Measurements from ENCODE around the gene KCND1. TPM values are rescaled to one million over a fixed set of nuclear protein-coding genes. Genes with fewer than 3 reads are reported as not detected.

KCND1 gene
- total and polyA plus RNA-seq, 2 of the 4 experiments (the other 2 are of a cell fraction), result 0.36 to 1.8 TPM

- Histone ChIP-seq H3K4me2 (ENCODE audit: low read depth, low read length) (no peak overlapping the region), H3K9ac (ENCODE audit: low read depth, low read length) (no peak overlapping the region), H3K4ac (ENCODE audit: low read depth, low read length) (no peak overlapping the region), H3K14ac (replicated peaks; ENCODE audit: low read depth, low read length) (no peak overlapping the region), H3K9me1 (ENCODE audit: insufficient read depth, low read length) (peaks cover 4% of the 10 kb centered on the region; the same call in 1 of the 2 replicates), H3K9me3 (ENCODE audit: control insufficient read depth, insufficient read depth, low read length) (no peaks in the 10 kb centered on the region), H3K79me1 (ENCODE audit: low read depth in 1 of 2, low read length in 2 of 2) (peaks cover 4 to 42% of the 10 kb centered on the region in 2 experiments; a peak in 3 of 4 replicates), H2BK5ac (ENCODE audit: low read depth, low read length, poor library complexity, severe bottlenecking) (no peak overlapping the region), H4K91ac (ENCODE audit: insufficient read depth, low read depth, low read length) (no peak overlapping the region), H2BK120ac (ENCODE audit: low read depth, low read length) (no peak overlapping the region), H3K56ac (ENCODE audit: extremely low read depth, insufficient read depth, low read length) (no peak overlapping the region), H2AK5ac (ENCODE audit: low read depth, low read length) (no peak overlapping the region), H2BK20ac (ENCODE audit: low read depth, low read length) (no peak overlapping the region), H3K27me3 (ENCODE audit: control insufficient read depth, insufficient read depth, low read length) (no peaks in the 10 kb centered on the region), H4K20me1 (ENCODE audit: insufficient read depth, low read length) (peaks cover 55% of the 10 kb centered on the region), H2BK15ac (ENCODE audit: low read depth, low read length) (no peak overlapping the region), H3K23ac (ENCODE audit: low read depth, low read length) (no peak overlapping the region), H2AK9ac (replicated peaks; ENCODE audit: low read depth, low read length, poor library complexity) (no peak overlapping the region), H2AFZ (replicated peaks; ENCODE audit: low read length, poor library complexity) (no peak overlapping the region), H3K18ac (ENCODE audit: low read depth, low read length) (no peak overlapping the region), H3K4me3 (ENCODE audit: insufficient read depth, low read depth, low read length) (no peak overlapping the region), H4K8ac (ENCODE audit: low read depth in 2 of 2, low read length in 2 of 2) (no peak overlapping the region), H3K27ac (ENCODE audit: insufficient read depth, low read length) (no peak overlapping the region), H3K36me3 (ENCODE audit: control insufficient read depth, insufficient read depth, low read length) (peaks cover 28% of the 10 kb centered on the region), H4K5ac (ENCODE audit: low read depth, low read length) (no peak overlapping the region), H3K4me1 (ENCODE audit: control insufficient read depth, insufficient read depth, low read length) (no peaks in the 10 kb centered on the region)
- intact Hi-C loops (cut with micrococcal nuclease) (loop anchor here (10.0 kb wide), 1 partner anchor 298 kb away; no protein-coding TSS in a partner anchor), in situ Hi-C loops (cut with MboI; ENCODE audit: low sequenced_read_pairs) (no loop called here), dilution Hi-C loops (cut with HindIII; ENCODE audit: low sequenced_read_pairs, unreplicated experiment) (no loop called here)
- DNase-seq, result no peak
- no peak for TF ChIP-seq BHLHE40 (IDR thresholded peaks at IDR 0.05; ENCODE audit: low read depth, low read length)
- no peak for TF ChIP-seq MAZ (IDR thresholded peaks at IDR 0.05; ENCODE audit: borderline replicate concordance, low read depth, low read length)
- TF ChIP-seq USF2 (IDR thresholded peaks at IDR 0.05; ENCODE audit: low read depth, low read length), result no peak
- TF ChIP-seq RCOR1 (IDR thresholded peaks at IDR 0.05; ENCODE audit: insufficient replicate concordance, low read length), result no peak
- TF ChIP-seq CHD1 (IDR thresholded peaks at IDR 0.05; ENCODE audit: low read depth, low read length), result no peak
- no peak for TF ChIP-seq MAFK (IDR thresholded peaks at IDR 0.05; ENCODE audit: low read depth, low read length)
- TF ChIP-seq FOS (IDR thresholded peaks at IDR 0.05; ENCODE audit: low read depth, low read length), result no peak
- no peak for TF ChIP-seq CEBPB (IDR thresholded peaks at IDR 0.05; ENCODE audit: low read depth, low read length)
- TF ChIP-seq POLR2A (IDR thresholded peaks at IDR 0.05; ENCODE audit: low read depth, low read length), result no peak
- no peak for TF ChIP-seq ELK1 (IDR thresholded peaks at IDR 0.05; ENCODE audit: borderline replicate concordance, low read depth, low read length)
- no peak for TF ChIP-seq RFX5 (IDR thresholded peaks at IDR 0.05; ENCODE audit: low read depth, low read length)
- no peak for TF ChIP-seq MXI1 (IDR thresholded peaks at IDR 0.05; ENCODE audit: borderline replicate concordance, low read depth, low read length)
- no peak for TF ChIP-seq SMC3 (IDR thresholded peaks at IDR 0.05; ENCODE audit: low read depth, low read length)
- TF ChIP-seq CTCF (conservative IDR thresholded peaks at IDR 0.05; ENCODE audit: low read depth, low read length), result no peak
- 50% methylated on average over 1 of the region's 2 CpGs; no CpG with 5 or more reads in 1 of the 2 experiments for WGBS, 2 experiments (ENCODE audit: extremely low coverage in 2 of 2, insufficient read length in 1 of 2)
- ChIA-PET CTCF (no interaction called here), POLR2A (ENCODE audit: unreplicated experiment) (no interaction called here)
- no TSS peak for BruUV-seq (replicated peaks)
- no peak for ATAC-seq (ENCODE audit: low read depth)
Observed at GRCh38 chrX:48942895-48943294, 28.7 kb downstream of the KCND1 start.

Data from IMR-90 (cell line).